ENCODE measurements around the gene NACC2.

The NACC2 gene

GRCh38 chr9:135984072-135984710 lies 110.9 kb downstream of the NACC2 start:
- no peak overlapping the region for H3K27ac ChIP-seq (ENCODE audit: low read length)
- no peak overlapping the region for H3K4me2 ChIP-seq (ENCODE audit: low read length)
- H3K27me3 ChIP-seq (ENCODE audit: low read depth, low read length), result 0 out of 2 replicates have a peak, but pooled peaks cover 3% of the 10 kb centered on the region
- H3K4me1 ChIP-seq (ENCODE audit: low read length), result no peaks in the 10 kb centered on the region
- TF ChIP-seq EZH2phosphoT487 (IDR thresholded peaks at IDR 0.05; ENCODE audit: low read depth), result no peak
- TF ChIP-seq, protein P1, sequence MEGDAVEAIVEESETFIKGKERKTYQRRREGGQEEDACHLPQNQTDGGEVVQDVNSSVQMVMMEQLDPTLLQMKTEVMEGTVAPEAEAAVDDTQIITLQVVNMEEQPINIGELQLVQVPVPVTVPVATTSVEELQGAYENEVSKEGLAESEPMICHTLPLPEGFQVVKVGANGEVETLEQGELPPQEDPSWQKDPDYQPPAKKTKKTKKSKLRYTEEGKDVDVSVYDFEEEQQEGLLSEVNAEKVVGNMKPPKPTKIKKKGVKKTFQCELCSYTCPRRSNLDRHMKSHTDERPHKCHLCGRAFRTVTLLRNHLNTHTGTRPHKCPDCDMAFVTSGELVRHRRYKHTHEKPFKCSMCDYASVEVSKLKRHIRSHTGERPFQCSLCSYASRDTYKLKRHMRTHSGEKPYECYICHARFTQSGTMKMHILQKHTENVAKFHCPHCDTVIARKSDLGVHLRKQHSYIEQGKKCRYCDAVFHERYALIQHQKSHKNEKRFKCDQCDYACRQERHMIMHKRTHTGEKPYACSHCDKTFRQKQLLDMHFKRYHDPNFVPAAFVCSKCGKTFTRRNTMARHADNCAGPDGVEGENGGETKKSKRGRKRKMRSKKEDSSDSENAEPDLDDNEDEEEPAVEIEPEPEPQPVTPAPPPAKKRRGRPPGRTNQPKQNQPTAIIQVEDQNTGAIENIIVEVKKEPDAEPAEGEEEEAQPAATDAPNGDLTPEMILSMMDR (IDR thresholded peaks at IDR 0.05; ENCODE audit: low read depth, low read length), result no peak
- H4K20me1 ChIP-seq (ENCODE audit: insufficient read depth, low read length), result no peaks in the 10 kb centered on the region
- H3K9me3 ChIP-seq (ENCODE audit: insufficient read depth, low read length), result no peaks in the 10 kb centered on the region
- H3K36me3 ChIP-seq (replicated peaks; ENCODE audit: low read depth, low read length), result no peaks in the 10 kb centered on the region
- no peaks in the 10 kb centered on the region for H3K79me2 ChIP-seq (ENCODE audit: low read length)
- H2AFZ ChIP-seq (ENCODE audit: low read depth, low read length), result no peak overlapping the region
- H3K4me3 ChIP-seq (ENCODE audit: low read length), result no peak overlapping the region
- no peak overlapping the region for H3K9ac ChIP-seq (ENCODE audit: low read length)

DNA sequence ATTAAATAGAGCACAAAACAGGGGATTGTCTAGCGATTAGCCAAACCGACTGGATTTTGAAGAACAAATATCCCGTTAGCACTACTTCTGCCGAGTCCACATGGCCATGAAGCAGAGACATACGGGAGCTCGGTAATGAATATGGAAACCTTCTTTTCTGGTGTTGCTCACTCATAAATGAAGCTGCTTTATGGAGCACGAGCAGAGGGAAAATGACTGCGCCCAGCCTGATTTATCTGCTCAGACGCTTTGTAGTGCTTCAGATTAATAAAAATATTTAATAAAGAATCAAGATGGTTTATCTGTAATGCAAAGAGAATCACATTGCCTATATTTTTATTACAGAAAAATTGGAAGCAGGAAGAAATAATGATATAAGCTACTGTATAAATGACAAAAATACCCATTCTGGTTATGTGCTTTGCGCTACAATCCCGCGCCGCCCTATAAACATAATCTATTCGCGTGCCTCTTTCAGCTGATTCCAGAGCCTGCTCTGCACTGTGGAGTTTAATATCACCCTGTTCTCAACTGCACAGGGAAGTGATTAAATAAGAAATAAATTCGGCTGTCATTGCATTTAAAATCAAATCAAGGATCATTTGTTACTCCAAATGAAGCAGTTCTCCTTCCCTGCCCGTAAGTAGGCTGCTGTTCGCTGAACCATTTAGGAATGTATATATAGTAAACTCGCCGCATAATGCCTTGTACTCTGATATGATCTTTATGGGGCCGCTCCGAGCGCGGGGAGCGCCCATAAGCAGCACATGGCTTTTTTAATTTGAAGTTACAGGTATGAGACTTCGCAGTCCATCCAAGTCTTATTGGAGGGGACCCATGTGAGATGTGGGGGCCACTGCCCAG lies 111.6 kb downstream of the NACC2 start:
- 0 out of 2 replicates have a peak, but pooled peaks cover 3% of the 10 kb centered on the region for H3K27me3 ChIP-seq (ENCODE audit: low read depth, low read length)
- no peaks in the 10 kb centered on the region for H3K9me3 ChIP-seq (ENCODE audit: insufficient read depth, low read length)
- no peak overlapping the region for H3K4me3 ChIP-seq (ENCODE audit: low read length)
- H3K9ac ChIP-seq (ENCODE audit: low read length), result no peak overlapping the region
- no peak overlapping the region for H3K27ac ChIP-seq (ENCODE audit: low read length)
- no peak overlapping the region for H2AFZ ChIP-seq (ENCODE audit: low read depth, low read length)
- H3K4me1 ChIP-seq (ENCODE audit: low read length), result no peaks in the 10 kb centered on the region
- H3K79me2 ChIP-seq (ENCODE audit: low read length), result no peaks in the 10 kb centered on the region
- H3K36me3 ChIP-seq (replicated peaks; ENCODE audit: low read depth, low read length), result no peaks in the 10 kb centered on the region
- TF ChIP-seq, protein P1 (IDR thresholded peaks at IDR 0.05; ENCODE audit: low read depth, low read length), result no peak
- TF ChIP-seq EZH2phosphoT487 (IDR thresholded peaks at IDR 0.05; ENCODE audit: low read depth), result no peak
- H3K4me2 ChIP-seq (ENCODE audit: low read length), result no peak overlapping the region
- no peaks in the 10 kb centered on the region for H4K20me1 ChIP-seq (ENCODE audit: insufficient read depth, low read length)

GRCh38 chr9:135982499-135983207 lies 112.4 kb downstream of the NACC2 start:
- no peaks in the 10 kb centered on the region for H3K36me3 ChIP-seq (replicated peaks; ENCODE audit: low read depth, low read length)
- no peak overlapping the region for H3K4me3 ChIP-seq (ENCODE audit: low read length)
- no peaks in the 10 kb centered on the region for H4K20me1 ChIP-seq (ENCODE audit: insufficient read depth, low read length)
- H2AFZ ChIP-seq (ENCODE audit: low read depth, low read length), result no peak overlapping the region
- H3K4me2 ChIP-seq (ENCODE audit: low read length), result no peak overlapping the region
- H3K9ac ChIP-seq (ENCODE audit: low read length), result no peak overlapping the region
- H3K27me3 ChIP-seq (ENCODE audit: low read depth, low read length), result 0 out of 2 replicates have a peak, but pooled peaks cover 3% of the 10 kb centered on the region
- no peaks in the 10 kb centered on the region for H3K79me2 ChIP-seq (ENCODE audit: low read length)
- TF ChIP-seq EZH2phosphoT487 (IDR thresholded peaks at IDR 0.05; ENCODE audit: low read depth), result no peak
- TF ChIP-seq, protein P1 (IDR thresholded peaks at IDR 0.05; ENCODE audit: low read depth, low read length), result no peak
- no peak overlapping the region for H3K27ac ChIP-seq (ENCODE audit: low read length)
- H3K4me1 ChIP-seq (ENCODE audit: low read length), result no peaks in the 10 kb centered on the region
- no peaks in the 10 kb centered on the region for H3K9me3 ChIP-seq (ENCODE audit: insufficient read depth, low read length)

All from OCI-LY3 (cell line).